HepG2 (cell line): ENCODE data around the gene SOCS3. TPM values are rescaled to one million over a fixed set of nuclear protein-coding genes. Genes with fewer than 3 reads are reported as not detected.
A peak's percentile ranks its signal among the peaks of the same experiment; 100 is the strongest.

Experiments
- GABPB1 ChIP-seq: IDR thresholded peaks from 2 replicates; pipeline ENCODE4 v1.6.1; 2016; ENCODE audit warnings: mild to moderate bottlenecking, missing genetic modification reagents, moderate library complexity, missing compliant biosample characterization
- GATAD1 ChIP-seq: IDR thresholded peaks from 2 replicates; pipeline ENCODE4 v1.6.1; 2016; ENCODE audit warnings: missing genetic modification reagents, missing compliant biosample characterization
- HNRNPLL ChIP-seq: fragments of 200-400 bp; formaldehyde crosslinking; IDR thresholded peaks from 2 replicates; pipeline ENCODE4 v1.6.1; 2017; ENCODE audit warnings: mild to moderate bottlenecking, low read depth, low read length; ENCODE audit not compliant: poor library complexity, severe bottlenecking
- KDM2A ChIP-seq: sonication (generic); formaldehyde crosslinking; IDR thresholded peaks from 2 replicates; pipeline ENCODE4 v1.4.0; 2020; ENCODE audit warnings: low read depth, missing genetic modification reagents, borderline replicate concordance
- MXD3 ChIP-seq: IDR thresholded peaks from 2 replicates; pipeline ENCODE4 v1.6.1; 2016; ENCODE audit warnings: mild to moderate bottlenecking, missing biosample characterization, missing genetic modification reagents
- MYPOP ChIP-seq: sonication (generic); formaldehyde crosslinking; IDR thresholded peaks from 2 replicates; pipeline ENCODE4 v1.8.1; 2023; ENCODE audit warnings: mild to moderate bottlenecking, moderate library complexity, missing genetic modification reagents
- SKI ChIP-seq: fragments of 450-650 bp; IDR thresholded peaks from one replicate; pipeline ENCODE4 v1.6.1; 2018; ENCODE audit warnings: mild to moderate bottlenecking; ENCODE audit not compliant: partially characterized antibody
- SOX13 ChIP-seq, 3 experiments: fragments of 450-650 bp in 1 of 3; sonication (generic) in 1 of 3; formaldehyde crosslinking in 1 of 3; IDR thresholded peaks in 2 of 3; conservative IDR thresholded peaks in 1 of 3; 2 replicates each; pipeline versions ENCODE4 v1.5.0 to v1.6.1; 2016 to 2020; ENCODE audit warnings: antibody characterized with exemption in 1 of 3, mild to moderate bottlenecking in 1 of 3, missing compliant biosample characterization in 1 of 3, missing genetic modification reagents in 1 of 3, moderate library complexity in 1 of 3
- SP1 ChIP-seq, 2 experiments: fragments of 450-650 bp in 1 of 2; sonication (generic) in 1 of 2; formaldehyde crosslinking in 1 of 2; IDR thresholded peaks; 2 replicates each; pipeline versions ENCODE4 v1.4.0 to v1.6.1; 2016 to 2020; ENCODE audit warnings: missing genetic modification reagents in 1 of 2
- TAF1 ChIP-seq: sonication (generic); formaldehyde crosslinking; IDR thresholded peaks from 2 replicates; pipeline ENCODE4 v1.4.0; 2020; ENCODE audit warnings: missing genetic modification reagents
- TGIF2 ChIP-seq: IDR thresholded peaks from 2 replicates; pipeline ENCODE4 v1.6.1; 2016; ENCODE audit warnings: control low read depth, missing compliant biosample characterization
- THRA ChIP-seq: sonication (generic); formaldehyde crosslinking; IDR thresholded peaks from 2 replicates; pipeline ENCODE4 v1.4.0; 2020; ENCODE audit warnings: missing genetic modification reagents, borderline replicate concordance
- ZNF142 ChIP-seq: sonication (generic); formaldehyde crosslinking; IDR thresholded peaks from 2 replicates; pipeline ENCODE4 v1.4.0; 2020; ENCODE audit warnings: missing genetic modification reagents
- ZNF235 ChIP-seq: sonication (generic); formaldehyde crosslinking; IDR thresholded peaks from 2 replicates; pipeline ENCODE4 v1.8.1; 2023; ENCODE audit warnings: mild to moderate bottlenecking, missing genetic modification reagents, borderline replicate concordance
- ZNF383 ChIP-seq: sonication (generic); formaldehyde crosslinking; IDR thresholded peaks from 2 replicates; pipeline ENCODE4 v1.4.0; 2020; ENCODE audit warnings: missing genetic modification reagents, mild to moderate bottlenecking, borderline replicate concordance
- ZNF414 ChIP-seq: sonication (generic); formaldehyde crosslinking; IDR thresholded peaks from 2 replicates; pipeline ENCODE4 v1.5.0; 2020; ENCODE audit warnings: missing genetic modification reagents
- ZNF496 ChIP-seq: sonication (generic); formaldehyde crosslinking; IDR thresholded peaks from 2 replicates; pipeline ENCODE4 v1.8.1; 2023; ENCODE audit warnings: mild to moderate bottlenecking, moderate library complexity, missing genetic modification reagents; ENCODE audit not compliant: insufficient replicate concordance
- ZNF792 ChIP-seq: IDR thresholded peaks from 2 replicates; pipeline ENCODE4 v1.6.1; 2016
- polyA plus RNA-seq, 8 experiments: library from polyadenylated mRNA; depleted of rRNA in 3 of 8; stranded (reverse) in 7 of 8; unstranded in 1 of 8; fragments of >200 nt; fragmentation: Illumina TruSeq in 4 of 8; extraction: Trizol in 4 of 8; gene quantifications; 2 replicates each; pipeline versions ENCODE4 v1.2.1 to v1.2.3, GENCODE V29; 2011 to 2016; ENCODE audit warnings: low read depth in 4 of 8, missing spikeins in 1 of 8, mixed read lengths in 1 of 8; ENCODE audit not compliant: insufficient read depth in 1 of 8
- total RNA-seq, 5 experiments: library from RNA; depleted of rRNA; stranded (reverse); fragments of >200 nt; fragmentation: Illumina TruSeq; extraction: Trizol; gene quantifications; 2 replicates each; pipeline ENCODE4 v1.2.3, GENCODE V29; 2016; ENCODE audit warnings: low read depth in 1 of 5

SOCS3 gene
- total and polyA plus RNA-seq, 2 of the 13 experiments (the other 11 are each of a cell fraction or from before 2014, with no cell fraction given) = 0.77 to 2.4 TPM

- TF ChIP-seq ZNF142 (CRISPR knock-in tag) (peak; percentile 55; the same call in 1 of the 2 replicates), HNRNPLL (peak; percentile 81), ZNF414 (CRISPR knock-in tag) (no peak), TAF1 (CRISPR knock-in tag) (0 out of 2 replicates have a peak, but pooled peaks have one; percentile 35), GABPB1 (peak; percentile 65), SKI (peak; percentile 72), ZNF792 (peak; percentile 32; the same call in 1 of the 2 replicates), TGIF2 (CRISPR knock-in tag) (0 out of 2 replicates have a peak, but pooled peaks have one; percentile 50), ZNF383 (no peak), MXD3 (peak; percentile 10; the same call in 1 of the 2 replicates), SOX13 (IDR thresholded peaks at IDR 0.05) (no peak), SOX13 (CRISPR knock-in tag; conservative IDR thresholded peaks at IDR 0.05 in 1 of 2, IDR thresholded peaks at IDR 0.05 in 1 of 2) (peak in 1 of 2 experiments; percentile 81; a peak in 2 of 4 replicates), SP1 (IDR thresholded peaks at IDR 0.05) (no peak), SP1 (CRISPR knock-in tag; IDR thresholded peaks at IDR 0.05) (peak; percentile 63; the same call in 1 of the 2 replicates), THRA (peak; percentile 35; the same call in 1 of the 2 replicates), ZNF496 (CRISPR knock-in tag) (no peak), MYPOP (CRISPR knock-in tag) (peak; percentile 18; the same call in 1 of the 2 replicates), GATAD1 (peak; percentile 33; the same call in 1 of the 2 replicates), KDM2A (peak; percentile 79; the same call in 1 of the 2 replicates), ZNF235 (no peak)
Observed at GRCh38 chr17:78359997-78360370, at the start of gene SOCS3 (continued).
